ENCODE results near the gene RAB31.

The RAB31 gene

DNA sequence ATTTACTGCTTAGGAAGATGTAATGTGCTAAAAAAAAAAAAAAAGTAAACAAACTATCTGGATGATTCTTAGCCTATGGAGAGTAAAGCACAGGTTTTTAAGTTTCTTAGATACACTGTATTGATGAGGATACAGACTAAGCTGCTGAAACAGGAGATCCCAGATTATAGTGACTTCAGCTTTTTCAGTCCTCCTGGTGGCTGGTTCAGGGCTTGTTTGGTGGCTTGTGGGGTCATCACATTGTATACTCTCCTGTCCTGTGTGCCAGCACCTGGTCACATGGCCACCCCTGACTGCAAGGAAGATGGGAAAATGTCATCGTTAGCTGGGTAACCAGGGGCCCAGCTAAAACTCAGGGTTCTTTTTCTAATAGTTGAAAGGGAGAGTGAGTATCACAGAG is 31.4 kb downstream of the RAB31 start:
- DNase-seq, result no peak

DNA sequence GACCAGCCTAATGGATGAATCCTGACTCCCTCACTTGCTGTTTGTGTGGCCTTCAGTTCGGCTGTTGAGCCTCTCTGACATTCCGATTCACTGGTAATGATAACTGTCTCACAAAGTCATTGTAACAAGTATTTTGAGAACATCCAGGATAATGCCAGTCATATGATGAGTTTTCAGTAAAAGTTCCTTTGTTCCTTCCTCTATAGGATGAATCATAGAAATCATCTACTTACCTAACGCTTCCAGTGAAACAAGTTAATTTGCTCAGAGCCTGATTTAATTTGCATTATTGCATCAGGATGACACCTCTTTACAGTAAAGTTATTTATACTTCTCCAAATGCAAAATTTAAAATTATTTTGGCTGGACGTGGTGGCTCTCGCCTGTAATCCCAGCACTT is 32.0 kb downstream of the RAB31 start:
- DNase-seq, result no peak

DNA sequence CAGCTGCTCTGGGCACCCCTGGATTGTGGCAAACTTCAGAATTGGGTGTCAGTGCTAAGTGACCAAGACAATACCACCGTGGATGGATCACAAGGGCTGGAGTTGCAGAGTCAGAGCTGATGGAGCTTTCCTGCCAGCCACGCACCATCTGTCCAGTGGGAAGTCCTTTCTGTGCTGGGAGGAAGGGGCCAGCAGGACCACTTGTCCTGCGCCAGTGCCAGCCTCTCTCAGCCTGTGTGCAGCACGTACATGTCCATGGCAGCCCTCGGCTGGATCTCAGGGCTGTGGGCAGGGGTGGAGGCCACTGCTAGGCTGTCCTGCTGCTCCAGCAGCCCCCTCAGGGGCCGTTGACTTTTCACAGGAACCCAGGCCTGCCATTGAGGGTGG is 33.3 kb downstream of the RAB31 start:
- DNase-seq, result no peak

DNA sequence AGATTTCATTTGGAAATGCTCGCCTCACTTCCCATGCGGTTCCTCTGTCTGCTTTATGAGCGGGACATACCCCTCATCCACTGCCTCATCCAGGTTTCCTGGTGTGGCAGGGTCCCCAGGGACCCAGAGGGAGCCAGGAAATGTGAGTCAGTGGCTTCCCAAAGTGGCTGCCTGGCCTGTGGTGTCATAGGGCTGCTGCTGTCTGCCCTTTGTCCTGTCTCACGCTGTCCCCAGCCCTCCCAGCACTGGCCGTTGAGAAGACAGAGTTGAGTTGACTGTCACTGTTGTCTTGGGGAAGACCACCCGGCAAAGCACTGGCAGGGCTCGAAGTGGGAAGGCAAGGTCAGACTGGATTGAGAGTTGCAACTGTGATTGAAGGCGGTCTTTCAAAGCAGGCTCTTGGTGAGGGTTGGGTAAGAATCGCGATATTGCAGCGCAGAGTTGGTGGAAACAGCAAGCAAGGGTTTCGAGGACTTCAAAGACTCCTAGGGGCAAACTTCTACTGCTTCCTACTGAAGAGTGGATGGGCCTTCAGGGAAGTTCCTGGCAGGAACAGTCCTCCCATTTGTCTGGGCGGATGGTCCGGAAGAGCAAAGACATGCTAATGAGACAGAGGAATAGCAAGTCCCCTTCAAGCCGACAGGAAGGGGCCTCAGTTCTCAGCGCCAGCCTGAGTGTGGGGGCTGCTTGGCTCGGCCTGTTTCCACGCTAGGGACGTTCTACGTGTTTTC is 33.9 kb downstream of the RAB31 start:
- no peak for DNase-seq

DNA sequence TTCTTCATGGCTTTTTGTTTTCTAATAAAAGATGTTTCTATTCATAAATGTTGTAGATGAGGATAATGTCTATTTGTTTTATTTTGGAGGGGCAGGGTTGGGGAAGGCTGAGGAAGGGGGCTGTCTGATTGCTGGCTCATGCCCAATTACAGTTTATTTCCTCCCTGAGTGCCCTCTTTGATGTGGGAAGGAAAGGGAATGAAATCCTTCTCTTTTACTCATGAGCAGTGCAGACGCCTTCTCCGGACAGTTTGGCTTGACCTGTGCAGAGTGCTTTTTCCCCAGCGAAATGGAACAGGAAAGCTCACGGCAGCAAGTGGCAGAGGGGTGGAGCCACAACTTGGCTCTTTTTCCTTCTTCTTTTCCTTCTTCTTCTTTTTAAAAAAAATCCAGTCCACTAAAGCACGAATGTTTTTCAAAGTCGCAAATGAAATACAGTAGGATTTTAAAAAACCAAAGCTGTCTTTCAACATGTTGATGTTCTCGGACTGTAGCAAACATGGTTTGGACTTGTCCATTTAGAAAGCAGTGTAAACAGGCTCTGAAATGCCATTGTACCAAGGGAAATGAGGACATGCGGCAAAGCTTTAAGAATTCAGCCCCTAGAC is 34.5 kb downstream of the RAB31 start:
- DNase-seq, result no peak

DNA sequence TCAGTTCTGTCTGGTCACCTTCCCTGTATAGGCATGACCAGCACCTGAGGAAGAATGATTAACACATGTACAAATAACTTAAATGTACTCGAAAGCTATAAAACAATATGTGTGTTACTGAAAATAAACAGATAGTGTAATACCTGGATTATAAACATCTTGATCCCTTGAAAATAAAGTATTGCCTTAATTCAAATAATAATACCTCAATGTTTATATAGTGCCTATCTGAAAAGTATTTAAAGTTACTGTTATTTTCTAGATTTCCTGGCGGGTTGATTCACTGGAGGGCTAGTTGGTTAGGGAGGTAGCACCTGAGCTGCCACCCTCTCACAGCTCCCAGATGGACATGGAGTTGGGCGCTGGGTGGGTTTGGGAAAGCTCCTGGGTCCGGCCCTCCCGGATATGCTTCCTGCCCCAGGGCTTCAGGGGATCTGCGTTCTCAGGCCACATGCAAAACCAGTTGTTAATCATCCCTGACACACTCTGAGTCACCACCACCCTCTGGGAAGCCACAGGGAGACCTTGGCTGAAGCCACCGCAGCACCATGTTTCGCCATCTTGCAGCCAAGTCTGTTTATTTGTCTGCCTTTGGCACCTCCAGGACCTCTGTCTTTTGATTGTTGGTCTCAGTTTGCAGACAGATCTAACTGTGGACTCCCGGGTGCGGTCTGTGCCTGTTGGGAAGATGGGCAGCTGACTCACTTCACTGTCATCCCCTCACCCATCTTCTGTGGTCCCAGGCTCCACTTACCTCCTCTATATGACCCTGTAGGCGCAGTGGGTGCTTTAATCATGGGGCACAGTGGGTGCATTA is 35.3 kb downstream of the RAB31 start:
- DNase-seq, result no peak

DNA sequence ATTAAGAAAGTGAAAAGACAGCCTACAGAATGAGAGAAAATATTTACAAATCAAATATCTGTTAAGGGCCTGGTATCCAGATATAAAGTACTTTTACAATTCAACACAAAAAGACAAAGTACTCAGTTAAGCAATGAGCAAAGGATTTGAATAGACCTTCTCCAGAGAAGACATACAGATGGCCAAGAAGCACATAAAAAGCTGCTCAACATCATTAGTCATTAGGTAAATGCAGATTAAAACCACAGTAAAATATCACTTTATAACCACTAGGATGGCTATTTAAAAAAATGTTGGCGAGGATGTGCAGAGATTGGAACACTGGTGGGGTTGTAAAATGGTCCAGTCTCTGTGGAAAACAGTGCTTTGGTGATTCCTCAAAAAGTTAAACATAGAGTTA is 38.9 kb downstream of the RAB31 start:
- no peak for DNase-seq

DNA sequence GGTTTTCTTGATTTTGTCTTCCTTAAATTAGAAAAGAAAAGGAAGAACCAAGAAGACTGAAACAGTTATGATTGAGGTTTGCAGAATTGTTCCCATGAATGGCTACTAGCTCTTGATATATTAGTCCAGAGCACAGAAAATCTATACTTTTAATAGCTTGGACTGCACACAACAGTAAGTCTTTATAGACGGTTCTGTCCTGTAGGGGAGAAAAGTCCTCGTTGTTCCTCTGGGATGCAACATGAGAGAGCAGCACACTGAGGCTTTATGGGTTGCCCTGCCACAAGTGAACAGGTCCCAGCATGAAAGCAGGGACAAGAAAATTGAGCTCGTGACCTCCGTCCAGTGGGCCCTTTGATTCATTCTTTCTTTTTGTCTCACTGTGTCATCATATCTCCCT is 41.5 kb downstream of the RAB31 start:
- no peak for DNase-seq

DNA sequence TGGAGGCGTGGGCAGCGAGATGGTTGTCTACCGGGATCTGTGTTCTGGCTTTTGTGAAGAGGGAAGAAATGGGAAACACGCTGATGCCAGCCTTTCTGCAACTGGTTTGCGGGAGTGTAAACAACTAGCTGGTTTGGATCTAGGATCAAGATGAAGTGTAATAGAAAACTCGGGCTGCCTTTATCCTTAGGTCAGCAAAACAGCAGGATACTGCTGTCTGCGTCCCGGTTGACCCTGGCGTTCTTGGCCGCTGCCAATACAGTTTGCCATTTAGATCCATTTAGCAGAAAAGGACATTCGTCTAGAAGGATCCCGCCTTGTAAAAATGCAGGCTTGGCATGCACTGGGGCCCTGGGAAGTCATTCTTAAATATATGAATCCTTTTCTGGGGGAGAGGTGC is 42.0 kb downstream of the RAB31 start:
- DNase-seq, result no peak

DNA sequence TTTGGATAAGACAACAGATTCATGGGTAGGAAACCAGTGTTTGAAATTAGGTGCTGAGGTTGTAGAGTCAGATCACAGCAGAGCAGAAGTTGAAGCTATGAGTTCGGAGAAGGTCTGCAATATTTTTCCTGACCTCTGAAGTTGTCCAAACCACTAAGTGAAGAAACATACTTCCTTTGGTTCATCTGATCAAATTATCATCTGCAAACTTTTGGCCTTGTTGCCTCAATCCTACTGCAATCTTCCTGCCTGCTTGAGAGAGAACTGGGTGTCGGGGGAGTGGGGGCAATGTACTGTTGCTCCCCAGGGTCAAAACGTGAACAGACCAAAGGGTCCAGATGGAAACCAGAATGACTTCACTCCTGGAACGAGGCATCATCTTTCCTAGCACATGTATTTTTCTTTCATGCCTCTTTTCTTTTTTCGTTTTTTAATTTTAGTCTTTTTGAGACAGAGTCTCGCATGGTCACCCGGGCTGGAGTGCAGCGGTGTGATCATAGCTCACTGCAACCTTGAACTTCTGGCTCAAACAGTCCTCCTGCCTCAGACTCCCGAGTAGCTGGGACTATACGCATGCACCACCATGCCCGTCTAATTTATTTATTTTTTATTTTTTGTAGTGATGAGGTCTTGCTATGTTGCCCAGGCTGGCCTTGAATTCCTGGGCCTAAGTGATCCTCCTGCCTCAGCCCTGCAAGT is 42.7 kb downstream of the RAB31 start:
- no peak for DNase-seq

DNA sequence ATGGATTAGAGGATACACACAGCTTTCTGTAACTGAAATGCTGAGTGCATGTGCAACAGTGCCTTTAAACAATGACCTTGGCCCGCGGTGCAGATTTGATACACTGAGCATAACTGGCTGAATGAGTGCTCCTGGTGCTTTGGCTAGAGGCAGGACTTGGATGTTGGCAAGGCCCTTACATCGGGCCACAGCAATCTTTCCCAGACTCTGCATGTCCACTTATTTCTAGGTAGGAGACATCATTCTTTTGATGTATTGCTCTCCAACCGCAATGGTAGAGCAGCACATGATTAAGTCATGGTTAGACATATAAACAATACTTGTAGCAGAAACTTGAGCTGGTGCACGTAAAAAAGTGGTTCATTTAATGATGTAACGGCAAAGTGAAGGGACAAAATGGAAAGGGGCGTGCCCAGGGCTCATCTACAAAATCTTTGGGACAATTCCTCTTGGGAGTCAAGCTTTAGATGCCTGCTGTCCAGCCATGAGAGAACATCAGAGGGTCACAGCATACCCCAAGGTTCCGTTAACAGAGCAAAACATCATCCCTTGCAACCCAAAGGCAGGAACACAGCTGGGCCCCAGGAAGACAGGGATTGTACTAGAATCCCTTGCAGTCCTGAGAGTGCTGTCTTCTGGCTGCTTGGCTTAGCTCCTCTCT is 43.4 kb downstream of the RAB31 start:
- DNase-seq, result no peak

DNA sequence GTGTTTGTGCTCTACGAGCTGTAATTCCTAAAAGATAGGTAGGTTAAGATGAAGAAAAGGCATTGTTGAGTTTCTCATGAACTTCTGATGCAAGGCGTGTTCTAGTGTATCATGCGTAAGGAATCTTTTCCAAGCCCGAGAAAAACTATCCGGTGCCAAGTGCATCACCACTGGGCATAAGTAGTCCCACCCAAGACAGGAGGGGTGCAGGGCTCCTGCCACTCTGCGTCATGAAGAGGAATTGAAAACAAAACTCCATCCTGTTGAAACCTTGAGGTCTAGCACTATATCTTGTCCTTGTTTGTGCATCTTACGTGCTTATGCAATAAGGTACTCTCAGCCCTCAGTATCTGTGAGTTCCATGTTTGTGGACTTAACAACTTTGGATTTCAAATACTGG is 45.7 kb downstream of the RAB31 start:
- no peak for DNase-seq

DNA sequence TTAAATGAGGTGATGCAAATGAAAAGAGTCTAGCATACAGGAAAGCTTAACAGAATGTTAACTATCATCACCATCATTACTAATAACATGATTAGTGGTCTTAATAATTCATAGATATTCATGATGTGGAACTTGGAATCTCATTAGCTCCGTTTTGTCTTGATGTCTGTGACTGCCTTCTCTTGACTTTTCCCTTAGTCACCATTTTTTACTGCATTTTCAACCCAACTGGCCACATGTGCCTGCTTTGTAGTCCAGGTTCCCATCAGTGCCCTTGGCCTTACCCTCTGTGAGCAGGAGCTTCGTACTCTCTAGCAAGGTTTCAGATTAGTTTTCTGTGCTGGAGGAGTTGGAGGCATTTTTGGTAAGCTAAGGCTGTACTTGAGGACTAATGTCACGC is 47.0 kb downstream of the RAB31 start:
- DNase-seq, result no peak

DNA sequence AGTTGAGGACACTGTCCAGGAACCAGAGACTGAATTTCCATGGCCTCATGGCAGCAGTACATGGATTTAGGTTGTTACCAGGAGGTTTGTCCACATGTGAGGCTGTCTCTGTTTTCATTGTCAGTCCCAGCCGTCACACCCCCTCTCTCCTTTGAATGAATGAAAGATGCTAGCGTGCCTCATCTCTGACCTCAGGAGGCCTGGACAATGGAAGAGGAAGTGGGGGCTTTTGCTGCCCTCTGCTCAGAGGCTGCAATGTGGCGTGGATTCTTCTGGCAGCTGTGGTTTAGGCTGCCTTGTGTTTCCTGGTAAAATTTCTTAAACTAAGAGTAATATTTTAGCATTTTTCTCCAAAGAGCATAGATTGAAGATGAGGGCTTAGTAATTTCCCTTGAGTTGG is 47.5 kb downstream of the RAB31 start:
- DNase-seq, result no peak

DNA sequence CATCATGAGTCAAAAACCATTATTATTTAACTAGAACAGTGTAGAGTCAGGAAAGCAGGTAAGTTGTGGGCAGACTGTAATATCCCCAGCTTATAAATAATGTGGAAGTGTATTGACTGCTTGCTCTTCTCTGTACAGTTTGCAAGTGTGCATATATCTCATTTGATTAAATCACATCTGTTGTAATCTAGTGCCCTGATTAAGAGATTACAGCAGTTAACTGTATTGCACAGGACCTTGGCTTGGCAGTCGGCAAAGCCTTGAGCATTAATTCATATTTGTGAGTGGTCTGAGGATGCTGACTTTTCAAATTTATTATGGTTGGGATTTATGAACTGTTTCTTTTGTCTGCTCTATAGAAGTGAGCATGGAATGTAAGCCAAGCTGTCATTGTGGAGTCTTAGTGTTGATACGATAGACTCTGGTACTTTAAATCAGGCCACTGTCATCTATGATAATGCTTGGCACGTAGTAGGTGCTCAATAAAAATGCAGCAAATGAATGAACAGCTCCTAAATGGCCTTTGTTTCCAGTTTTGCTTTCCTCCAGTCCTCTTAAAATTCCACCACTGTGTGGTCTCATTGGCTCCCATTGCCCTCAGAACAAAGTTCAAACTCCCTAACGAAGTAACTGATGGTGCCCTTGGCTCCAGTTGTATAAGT is 48.3 kb downstream of the RAB31 start:
- DNase-seq, result no peak

DNA sequence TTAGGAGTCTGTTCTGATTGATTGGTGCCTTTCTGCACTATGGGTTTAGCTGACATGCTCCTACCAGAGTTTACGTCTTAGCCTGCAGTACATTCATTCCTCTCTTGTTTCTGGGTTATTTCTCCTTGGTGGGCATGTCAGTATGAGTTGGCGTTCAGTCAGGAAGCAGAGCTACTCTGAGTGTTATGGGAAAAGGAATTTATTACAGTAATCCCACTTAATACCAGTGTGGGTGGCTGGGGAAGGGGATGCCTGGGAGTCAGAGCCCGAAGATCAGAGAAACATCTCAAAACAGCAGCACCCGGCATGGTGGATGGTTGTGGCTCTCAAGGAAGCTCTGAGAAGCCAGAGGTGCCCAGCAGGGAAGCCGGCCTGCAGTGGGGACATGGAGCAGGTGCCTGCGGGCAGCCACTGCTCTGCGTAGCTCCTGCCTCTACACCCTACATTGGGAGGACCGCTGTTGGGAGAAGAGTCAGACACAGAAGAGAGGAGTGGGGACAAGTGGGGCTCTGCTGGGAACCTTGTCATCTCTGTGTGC is 48.9 kb downstream of the RAB31 start:
- DNase-seq, result no peak

DNA sequence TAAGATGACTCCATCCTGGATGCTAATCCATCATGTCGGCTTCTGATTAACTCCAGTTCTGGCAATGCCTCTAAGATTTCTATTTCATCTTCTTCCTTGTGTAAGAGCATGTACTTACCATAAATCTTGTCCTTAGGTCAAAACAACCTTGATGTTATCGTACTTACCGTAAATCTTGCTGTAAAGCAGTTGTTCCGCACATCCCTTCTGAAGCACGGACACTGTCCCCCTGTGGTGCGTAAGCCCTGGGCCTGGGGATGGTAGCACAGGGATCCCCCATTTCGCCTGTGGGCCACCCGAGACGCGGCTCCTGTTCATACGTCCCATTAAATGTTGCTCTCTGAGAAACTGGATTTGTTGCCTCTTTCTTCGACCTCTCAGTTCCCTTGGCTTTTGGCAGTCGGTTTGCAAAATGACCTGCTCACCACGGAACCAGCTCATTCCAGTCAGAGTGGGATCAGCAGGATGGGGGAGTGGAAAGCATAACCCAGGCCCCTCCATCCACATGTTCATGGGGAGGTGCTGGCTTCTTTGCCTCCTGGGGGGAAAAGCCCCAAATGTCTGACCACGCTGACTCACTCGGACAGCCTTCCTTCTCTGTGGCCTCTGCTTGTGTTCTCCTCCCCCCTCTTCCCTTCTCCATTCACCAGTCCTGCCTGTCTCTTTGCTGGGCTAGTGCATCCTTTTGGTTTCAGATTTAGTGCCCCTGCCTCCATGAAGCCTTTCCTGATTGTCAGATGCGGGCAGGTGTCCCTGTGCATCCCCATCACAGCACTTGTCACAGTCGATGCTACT is 49.9 kb downstream of the RAB31 start:
- no peak for DNase-seq

DNA sequence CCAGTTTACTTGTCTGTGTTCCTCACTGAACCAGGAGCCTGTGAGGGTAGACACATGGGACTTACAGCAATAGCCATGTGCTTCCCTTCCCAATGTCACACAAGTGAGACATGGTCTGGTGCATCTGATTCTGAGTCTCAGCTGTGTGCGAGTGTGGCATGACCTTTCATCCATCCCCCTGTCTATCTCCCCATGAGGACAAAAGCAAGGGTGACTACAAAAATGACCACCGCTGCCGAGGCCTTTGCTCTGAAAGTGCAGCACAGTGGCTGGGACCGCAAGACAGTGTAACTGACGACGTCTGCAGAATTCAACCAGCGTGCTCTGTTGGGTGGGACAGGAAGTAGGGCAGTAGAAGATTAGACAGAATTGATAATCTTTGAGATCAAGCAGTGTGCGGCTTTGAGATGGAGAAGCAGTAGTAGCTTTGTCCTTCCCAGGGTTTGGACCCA is 50.5 kb downstream of the RAB31 start:
- DNase-seq, result no peak

DNA sequence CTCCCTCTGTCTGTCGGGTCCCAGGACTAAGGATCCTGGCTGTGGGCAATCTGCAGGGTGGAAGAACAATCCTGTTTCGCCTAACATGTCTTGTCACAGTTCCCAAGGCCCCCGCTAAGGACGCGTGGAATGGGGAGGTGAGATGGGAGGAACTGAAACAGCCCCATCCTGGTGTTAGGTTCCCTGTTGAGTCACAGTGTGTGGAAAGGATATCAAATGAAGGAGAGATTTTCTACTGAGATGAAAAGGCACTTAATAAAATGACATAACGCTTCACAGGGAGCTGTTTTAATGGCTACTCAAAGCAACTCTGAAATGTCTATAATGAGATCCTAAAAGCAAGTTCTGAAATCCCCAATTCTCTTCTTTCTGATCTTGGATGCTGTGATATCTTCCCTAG is 52.5 kb downstream of the RAB31 start:
- no peak for DNase-seq

DNA sequence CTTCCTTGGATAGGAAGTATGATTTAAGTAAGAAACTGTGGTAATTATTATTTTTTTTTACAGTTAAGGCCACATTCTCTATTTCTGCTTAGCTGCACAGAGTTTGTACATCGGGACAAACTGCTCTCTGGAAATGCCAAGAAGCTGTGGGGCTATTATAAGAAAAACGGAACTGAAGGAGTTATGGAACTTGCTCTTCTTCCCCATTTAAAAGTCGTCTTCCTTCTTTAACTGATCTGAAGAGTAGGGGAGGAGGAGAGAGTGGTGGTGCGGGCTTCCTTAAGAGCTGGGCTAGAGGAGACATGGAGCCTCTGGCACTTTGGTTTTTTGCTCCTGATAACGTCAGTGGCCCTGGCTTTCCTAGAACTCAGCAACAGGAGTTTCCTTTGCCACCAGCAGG is 54.4 kb downstream of the RAB31 start:
- DNase-seq, result no peak

DNA sequence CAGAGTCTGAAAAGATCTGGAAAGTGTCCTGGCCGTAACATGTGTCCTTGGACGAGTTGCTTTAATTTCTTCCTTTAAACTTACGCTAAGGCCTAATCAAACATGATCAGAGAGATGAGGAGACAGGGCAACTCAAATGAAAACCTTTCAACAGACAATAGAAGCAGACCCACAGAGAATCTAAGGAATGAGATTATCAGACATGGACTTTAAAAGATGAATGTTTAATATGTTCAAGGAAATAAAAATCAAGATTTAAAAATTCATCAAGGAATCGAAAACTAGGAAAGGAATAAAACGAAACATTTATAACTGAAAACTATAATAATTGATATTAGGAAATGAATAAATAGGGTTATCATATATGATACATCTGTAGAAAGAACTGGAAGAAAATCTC is 55.1 kb downstream of the RAB31 start:
- no peak for DNase-seq

Data from stimulated activated CD4-positive, alpha-beta T cell treated with anti-CD3 and anti-CD28 coated beads, Interleukin-4, amount 100 ng/mL, for 1 hour (primary cell).